HEK293 (cell line): Measurements from ENCODE around the gene CSAG2.

Source experiments
- ZNF416 ChIP-seq: fragments of 450-650 bp; formaldehyde crosslinking; IDR thresholded peaks from 2 replicates; pipeline ENCODE4 v1.5.1; 2016; ENCODE audit warnings: missing biosample characterization, missing genetic modification characterization
- TF ChIP-seq, protein P1 (sequence below): fragments of 450-650 bp; formaldehyde crosslinking; IDR thresholded peaks from 2 replicates; pipeline ENCODE4 v1.5.1; 2016; ENCODE audit warnings: missing biosample characterization, missing genetic modification characterization
- TF ChIP-seq, protein P2 (sequence below): IDR thresholded peaks from 2 replicates; pipeline ENCODE4 v1.6.1; 2011; ENCODE audit warnings: mild to moderate bottlenecking, low read depth, low read length, borderline replicate concordance
- TF ChIP-seq, protein P3 (sequence below): fragments of 450-650 bp; formaldehyde crosslinking; IDR thresholded peaks from 2 replicates; pipeline ENCODE4 v1.5.1; 2017; ENCODE audit warnings: missing biosample characterization, missing genetic modification characterization

DNA sequence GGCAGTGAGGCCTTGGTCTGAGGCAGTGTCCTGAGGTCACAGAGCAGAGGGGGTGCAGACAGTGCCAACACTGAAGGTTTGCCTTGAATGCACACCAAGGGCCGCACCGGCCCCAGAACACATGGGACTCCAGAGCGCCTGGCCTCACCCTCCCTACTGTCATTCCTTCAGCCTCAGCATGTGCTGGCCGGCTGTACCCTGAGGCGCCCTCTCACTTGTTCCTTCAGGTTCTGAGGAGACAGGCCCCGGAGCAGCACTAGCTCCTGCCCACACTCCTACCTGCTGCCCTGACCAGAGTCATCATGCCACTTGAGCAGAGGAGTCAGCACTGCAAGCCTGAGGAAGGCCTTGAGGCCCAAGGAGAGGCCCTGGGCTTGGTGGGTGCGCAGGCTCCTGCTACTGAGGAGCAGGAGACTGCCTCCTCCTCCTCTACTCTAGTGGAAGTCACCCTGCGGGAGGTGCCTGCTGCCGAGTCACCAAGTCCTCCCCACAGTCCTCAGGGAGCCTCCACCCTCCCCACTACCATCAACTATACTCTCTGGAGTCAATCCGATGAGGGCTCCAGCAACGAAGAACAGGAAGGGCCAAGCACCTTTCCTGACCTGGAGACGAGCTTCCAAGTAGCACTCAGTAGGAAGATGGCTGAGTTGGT is 26.9 kb upstream of the CSAG2 start:
- TF ChIP-seq, protein P1, sequence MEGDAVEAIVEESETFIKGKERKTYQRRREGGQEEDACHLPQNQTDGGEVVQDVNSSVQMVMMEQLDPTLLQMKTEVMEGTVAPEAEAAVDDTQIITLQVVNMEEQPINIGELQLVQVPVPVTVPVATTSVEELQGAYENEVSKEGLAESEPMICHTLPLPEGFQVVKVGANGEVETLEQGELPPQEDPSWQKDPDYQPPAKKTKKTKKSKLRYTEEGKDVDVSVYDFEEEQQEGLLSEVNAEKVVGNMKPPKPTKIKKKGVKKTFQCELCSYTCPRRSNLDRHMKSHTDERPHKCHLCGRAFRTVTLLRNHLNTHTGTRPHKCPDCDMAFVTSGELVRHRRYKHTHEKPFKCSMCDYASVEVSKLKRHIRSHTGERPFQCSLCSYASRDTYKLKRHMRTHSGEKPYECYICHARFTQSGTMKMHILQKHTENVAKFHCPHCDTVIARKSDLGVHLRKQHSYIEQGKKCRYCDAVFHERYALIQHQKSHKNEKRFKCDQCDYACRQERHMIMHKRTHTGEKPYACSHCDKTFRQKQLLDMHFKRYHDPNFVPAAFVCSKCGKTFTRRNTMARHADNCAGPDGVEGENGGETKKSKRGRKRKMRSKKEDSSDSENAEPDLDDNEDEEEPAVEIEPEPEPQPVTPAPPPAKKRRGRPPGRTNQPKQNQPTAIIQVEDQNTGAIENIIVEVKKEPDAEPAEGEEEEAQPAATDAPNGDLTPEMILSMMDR (tag by site-specific recombination) = no peak
- TF ChIP-seq, protein P2, sequence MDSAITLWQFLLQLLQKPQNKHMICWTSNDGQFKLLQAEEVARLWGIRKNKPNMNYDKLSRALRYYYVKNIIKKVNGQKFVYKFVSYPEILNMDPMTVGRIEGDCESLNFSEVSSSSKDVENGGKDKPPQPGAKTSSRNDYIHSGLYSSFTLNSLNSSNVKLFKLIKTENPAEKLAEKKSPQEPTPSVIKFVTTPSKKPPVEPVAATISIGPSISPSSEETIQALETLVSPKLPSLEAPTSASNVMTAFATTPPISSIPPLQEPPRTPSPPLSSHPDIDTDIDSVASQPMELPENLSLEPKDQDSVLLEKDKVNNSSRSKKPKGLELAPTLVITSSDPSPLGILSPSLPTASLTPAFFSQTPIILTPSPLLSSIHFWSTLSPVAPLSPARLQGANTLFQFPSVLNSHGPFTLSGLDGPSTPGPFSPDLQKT = no peak
- no peak for TF ChIP-seq ZNF416 (tag by site-specific recombination)
- TF ChIP-seq, protein P3, sequence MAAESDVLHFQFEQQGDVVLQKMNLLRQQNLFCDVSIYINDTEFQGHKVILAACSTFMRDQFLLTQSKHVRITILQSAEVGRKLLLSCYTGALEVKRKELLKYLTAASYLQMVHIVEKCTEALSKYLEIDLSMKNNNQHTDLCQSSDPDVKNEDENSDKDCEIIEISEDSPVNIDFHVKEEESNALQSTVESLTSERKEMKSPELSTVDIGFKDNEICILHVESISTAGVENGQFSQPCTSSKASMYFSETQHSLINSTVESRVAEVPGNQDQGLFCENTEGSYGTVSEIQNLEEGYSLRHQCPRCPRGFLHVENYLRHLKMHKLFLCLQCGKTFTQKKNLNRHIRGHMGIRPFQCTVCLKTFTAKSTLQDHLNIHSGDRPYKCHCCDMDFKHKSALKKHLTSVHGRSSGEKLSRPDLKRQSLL (tag by site-specific recombination) = no peak
